ENCODE results near the gene KCNT2. TPM values are rescaled to one million over a fixed set of nuclear protein-coding genes. Genes with fewer than 3 reads are reported as not detected.

The KCNT2 gene
- total and polyA plus RNA-seq, 2 of the 8 experiments (the other 6 are each of a cell fraction or from before 2014, with no cell fraction given): 2.3 to 10.2 TPM

- 82% methylated on average over 5 of the region's 5 CpGs; no CpG with 5 or more reads in 1 of the 2 experiments for WGBS, 2 experiments (ENCODE audit: extremely low coverage in 1 of 2, insufficient coverage in 1 of 2, insufficient read length in 1 of 2, insufficient replicate concordance in 2 of 2, low coverage in 1 of 2, low lambda C conversion rate in 2 of 2, missing lambda C conversion rate in 1 of 2)
- Histone ChIP-seq H3K9ac (replicated peaks in 1 of 4; ENCODE audit: extremely low read depth in 1 of 4, low read depth in 3 of 4, low read length in 3 of 4) (no peak overlapping the region), H3K4me1 (replicated peaks in 1 of 4; ENCODE audit: control insufficient read depth in 3 of 4, insufficient read depth in 4 of 4, low read length in 3 of 4) (peaks cover 0 to 2% (median 0%) of the 10 kb centered on the region in 4 experiments; a peak in 1 of 7 replicates), H3K9me3 (ENCODE audit: insufficient read depth in 2 of 2, low read depth in 1 of 2, low read length in 1 of 2) (no peaks in the 10 kb centered on the region), H3K36me3 (ENCODE audit: control insufficient read depth in 2 of 4, insufficient read depth in 4 of 4, low read length in 3 of 4) (no peaks in the 10 kb centered on the region), H2AFZ (ENCODE audit: low read length) (no peak overlapping the region), H4K5ac (ENCODE audit: insufficient read length, low read depth, low read length) (no peak overlapping the region), H2BK20ac (ENCODE audit: low read length) (no peak overlapping the region), H2AK5ac (ENCODE audit: low read depth, low read length) (no peak overlapping the region), H3K4me2 (ENCODE audit: insufficient read depth in 1 of 2, low read depth in 2 of 2, low read length in 2 of 2) (no peak overlapping the region), H4K91ac (replicated peaks; ENCODE audit: insufficient read length, low read length) (no peak overlapping the region), H3K79me1 (ENCODE audit: low read depth, low read length) (peaks cover 4% of the 10 kb centered on the region; the same call in 1 of the 2 replicates), H4K8ac (ENCODE audit: extremely low read depth, insufficient read depth, low read length) (no peak overlapping the region), H3K27ac (ENCODE audit: low read depth, low read length) (no peak overlapping the region), H3K4me3 (ENCODE audit: extremely low read depth in 1 of 4, insufficient read depth in 2 of 4, low read depth in 3 of 4, low read length in 4 of 4) (no peak overlapping the region), H3K56ac (replicated peaks; ENCODE audit: insufficient read length, low read depth, low read length) (no peak overlapping the region), H3K14ac (ENCODE audit: insufficient read length) (no peak overlapping the region), H2BK5ac (ENCODE audit: low read depth, low read length) (no peak overlapping the region), H4K20me1 (replicated peaks in 1 of 2; ENCODE audit: control insufficient read depth in 1 of 2, insufficient read depth in 2 of 2, low read length in 2 of 2) (no peaks in the 10 kb centered on the region), H2BK120ac (replicated peaks; ENCODE audit: low read depth, low read length) (no peak overlapping the region), H3K23ac (ENCODE audit: insufficient read length) (no peak overlapping the region), H2BK12ac (ENCODE audit: low read depth, low read length) (no peak overlapping the region), H3K27me3 (replicated peaks in 1 of 4; ENCODE audit: control insufficient read depth in 3 of 4, extremely low read depth in 1 of 4, insufficient read depth in 3 of 4, low read length in 3 of 4) (no peaks in the 10 kb centered on the region), H3K4ac (replicated peaks; ENCODE audit: insufficient read length, low read depth, low read length) (no peak overlapping the region), H3K79me2 (ENCODE audit: control insufficient read depth in 1 of 2, insufficient read depth in 2 of 2, low read length in 2 of 2) (peaks cover 0 to 38% of the 10 kb centered on the region in 2 experiments; a peak in 2 of 4 replicates), H2BK15ac (ENCODE audit: low read length) (no peak overlapping the region), H3K18ac (ENCODE audit: extremely low read depth, low read length) (no peak overlapping the region), H3K23me2 (ENCODE audit: low read depth, low read length) (no peaks in the 10 kb centered on the region)
- POLR2A ChIA-PET (ENCODE audit: partially characterized antibody): interaction anchor here (1.0 kb wide), 1 partner anchor 10 kb away, joined by 3 read pairs; no protein-coding TSS in a partner anchor
- CTCF ChIA-PET (ENCODE audit: partially characterized antibody): no interaction called here
- DNase-seq (ENCODE audit: low read depth in 1 of 2, low spot score in 2 of 2) (no peak), FAIRE-seq (no peak)
- no peak for TF ChIP-seq TBP (IDR thresholded peaks at IDR 0.05; ENCODE audit: low read depth, low read length)
- no peak for TF ChIP-seq KDM5A (IDR thresholded peaks at IDR 0.05; ENCODE audit: low read length)
These were observed 18.1 kb downstream of the KCNT2 start for GRCh38 chr1:196590012-196590708.

All from H1 (cell line).